Spleen (tissue), 11 donors: ENCODE data around the gene FLNB. TPM values are rescaled to one million over a fixed set of nuclear protein-coding genes. Genes with fewer than 3 reads are reported as not detected.

ENCODE experiments used
- DNase-seq: peaks from one replicate; pipeline ENCODE4 v3.0.0-alpha.2; 2020
- H3K27ac ChIP-seq, 8 donors: fragments of 200-600 bp; sonication (generic) in 7 of 8; 1 replicate in 4 of 8; 2 replicates in 4 of 8; pipeline versions ENCODE4 v1.5.0 to v1.8.0; 2016 to 2021; ENCODE audit warnings: inconsistent platforms in 4 of 8, mild to moderate bottlenecking in 4 of 8, moderate library complexity in 1 of 8
- H3K27me3 ChIP-seq, 7 donors: fragments of 200-600 bp; sonication (generic) in 6 of 7; replicated peaks in 1 of 7; 1 replicate in 4 of 7; 2 replicates in 3 of 7; pipeline versions ENCODE4 v1.5.0 to v1.8.0; 2016 to 2021; ENCODE audit warnings: inconsistent platforms in 3 of 7, mild to moderate bottlenecking in 1 of 7
- H3K36me3 ChIP-seq, 6 donors: fragments of 200-600 bp; sonication (generic) in 5 of 6; 1 replicate in 4 of 6; 2 replicates in 2 of 6; pipeline versions ENCODE4 v1.5.0 to v1.8.0; 2016 to 2021; ENCODE audit warnings: inconsistent platforms in 2 of 6
- H3K4me1 ChIP-seq, 6 donors: fragments of 200-600 bp; sonication (generic) in 5 of 6; 1 replicate in 3 of 6; 2 replicates in 3 of 6; pipeline versions ENCODE4 v1.5.0 to v1.8.0; 2016 to 2021; ENCODE audit warnings: inconsistent platforms in 3 of 6
- H3K4me3 ChIP-seq, 8 donors: fragments of 200-600 bp; sonication (generic) in 7 of 8; 1 replicate in 4 of 8; 2 replicates in 4 of 8; pipeline versions ENCODE4 v1.5.0 to v1.8.0; 2016 to 2021; ENCODE audit warnings: inconsistent platforms in 4 of 8, mild to moderate bottlenecking in 4 of 8, moderate library complexity in 2 of 8
- H3K9me3 ChIP-seq, 8 donors: fragments of 200-600 bp; sonication (generic) in 7 of 8; 1 replicate in 4 of 8; 2 replicates in 4 of 8; pipeline versions ENCODE4 v1.5.0 to v1.8.0; 2016 to 2021; ENCODE audit warnings: inconsistent platforms in 4 of 8
- POLR2A ChIP-seq, 3 donors: fragments of 450-650 bp; IDR thresholded peaks; one replicate each; pipeline ENCODE4 v1.5.1; 2017; ENCODE audit warnings: antibody characterized with exemption in 3 of 3, mild to moderate bottlenecking in 1 of 3
- POLR2AphosphoS5 ChIP-seq, 3 donors: sonication (generic); formaldehyde crosslinking; IDR thresholded peaks; one replicate each; pipeline ENCODE4 v1.5.1; 2017; ENCODE audit warnings: antibody characterized with exemption in 3 of 3
- WGBS, 5 donors: extraction: QIAGEN DNeasy Blood & Tissue Kit in 3 of 5; methylation state at CpG; one replicate each; pipeline versions ENCODE4 v1.1.5 to v1.1.7; 2013 to 2018; 5-methylcytosine and 5-hydroxymethylcytosine counted together
- intact Hi-C: fragments of 100-400 bp; cut with DNase I; formaldehyde crosslinking; loops from one replicate; pipeline ENCODE4 v1.15.0; 2023; ENCODE audit warnings: low total_unique reads
- polyA plus RNA-seq, 3 donors: library from polyadenylated mRNA; stranded (reverse); fragments of 200-250 nt; gene quantifications; one replicate each; pipeline ENCODE4 v1.2.1, GENCODE V29; 2013
- total RNA-seq, 7 donors: library from RNA; depleted of rRNA in 3 of 7; stranded (reverse); fragments of >200 nt in 3 of 7; fragmentation: NEBNext Ultra II Directional in 4 of 7; extraction: Animal tissue kit (Norgen Biotek cat#: 25700) in 4 of 7; gene quantifications; one replicate each; pipeline versions ENCODE4 v1.1.0 to v1.2.1, GENCODE V29; 2016 to 2021
- TF ChIP-seq, protein P1 (sequence below), 11 experiments: fragments of 200-600 bp in 7 of 11; fragments of 450-650 bp in 4 of 11; sonication (generic) in 4 of 11; IDR thresholded peaks in 8 of 11; conservative IDR thresholded peaks in 3 of 11; 1 replicate in 7 of 11; 2 replicates in 4 of 11; pipeline versions ENCODE4 v1.4.0 to v1.8.0; 2016 to 2021; ENCODE audit warnings: antibody characterized with exemption in 11 of 11, inconsistent platforms in 4 of 11, mild to moderate bottlenecking in 1 of 11
- donor health status: healthy with polysubstance abuse.
- donor health status: DM: no; HTN: no; CAD: no; lungs with moderate emphysema.
- donor health status: DM: no; HTN: no; CAD: no.
- donor health status: Bipolar disorder and iron deficiency.
- donor health status: healthy.
- donor health status: DM: no; HTN: no; CAD: no.
- donor health status: DM: yes; HTN: yes; CAD: no.

The FLNB gene
- total and polyA plus RNA-seq, 10 donors, result 38.9 to 163 (median 96.7) TPM

GRCh38 chr3:58090351-58090750, 82.1 kb downstream of the FLNB start:
- Histone ChIP-seq H3K27ac (no peak overlapping the region), H3K9me3 (no peaks in the 10 kb centered on the region), H3K4me3 (no peak overlapping the region), H3K4me1 (peaks cover 2 to 25% (median 11%) of the 10 kb centered on the region in 6 donors), H3K36me3 (peaks cover 0 to 21% (median under 1%) of the 10 kb centered on the region in 6 donors), H3K27me3 (no peaks in the 10 kb centered on the region)
- intact Hi-C loops, result no loop called here
- no peak for DNase-seq
- 92 to 97% (median 95%) methylated on average over 5 of the region's 5 CpGs for WGBS, 5 donors
- TF ChIP-seq, protein P1, sequence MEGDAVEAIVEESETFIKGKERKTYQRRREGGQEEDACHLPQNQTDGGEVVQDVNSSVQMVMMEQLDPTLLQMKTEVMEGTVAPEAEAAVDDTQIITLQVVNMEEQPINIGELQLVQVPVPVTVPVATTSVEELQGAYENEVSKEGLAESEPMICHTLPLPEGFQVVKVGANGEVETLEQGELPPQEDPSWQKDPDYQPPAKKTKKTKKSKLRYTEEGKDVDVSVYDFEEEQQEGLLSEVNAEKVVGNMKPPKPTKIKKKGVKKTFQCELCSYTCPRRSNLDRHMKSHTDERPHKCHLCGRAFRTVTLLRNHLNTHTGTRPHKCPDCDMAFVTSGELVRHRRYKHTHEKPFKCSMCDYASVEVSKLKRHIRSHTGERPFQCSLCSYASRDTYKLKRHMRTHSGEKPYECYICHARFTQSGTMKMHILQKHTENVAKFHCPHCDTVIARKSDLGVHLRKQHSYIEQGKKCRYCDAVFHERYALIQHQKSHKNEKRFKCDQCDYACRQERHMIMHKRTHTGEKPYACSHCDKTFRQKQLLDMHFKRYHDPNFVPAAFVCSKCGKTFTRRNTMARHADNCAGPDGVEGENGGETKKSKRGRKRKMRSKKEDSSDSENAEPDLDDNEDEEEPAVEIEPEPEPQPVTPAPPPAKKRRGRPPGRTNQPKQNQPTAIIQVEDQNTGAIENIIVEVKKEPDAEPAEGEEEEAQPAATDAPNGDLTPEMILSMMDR (IDR thresholded peaks at IDR 0.05 in 8 of 11, conservative IDR thresholded peaks at IDR 0.05 in 3 of 11), result no peak
- TF ChIP-seq POLR2A (IDR thresholded peaks at IDR 0.05) (no peak), POLR2AphosphoS5 (IDR thresholded peaks at IDR 0.05) (no peak)

DNA sequence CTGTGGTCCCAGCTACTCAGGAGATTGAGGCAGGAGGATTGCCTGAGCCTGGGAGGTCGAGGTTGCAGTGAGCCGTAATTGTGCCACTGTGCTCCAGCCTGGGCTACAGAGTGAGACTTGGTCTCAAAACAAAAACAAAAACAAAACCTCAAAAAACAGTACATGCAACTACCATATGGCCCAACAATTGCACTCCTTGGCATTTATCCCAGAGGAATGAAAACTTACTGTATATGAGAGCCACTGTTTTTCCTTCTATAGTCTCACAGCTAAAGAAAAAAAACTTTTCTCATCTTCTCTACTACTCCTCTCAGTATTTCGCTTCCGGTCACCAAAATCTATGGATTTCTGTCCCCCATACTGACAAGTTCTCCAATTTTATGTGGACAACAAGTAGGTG, 84.3 kb downstream of the FLNB start:
- Histone ChIP-seq H3K9me3 (no peaks in the 10 kb centered on the region), H3K27ac (no peak overlapping the region), H3K4me1 (peaks cover 0 to 4% (median 0%) of the 10 kb centered on the region in 6 donors), H3K27me3 (no peaks in the 10 kb centered on the region), H3K36me3 (peaks cover 0 to 43% (median 9%) of the 10 kb centered on the region in 6 donors), H3K4me3 (no peak overlapping the region)
- 95 to 99% (median 97%) methylated on average over 4 of the region's 4 CpGs for WGBS, 5 donors
- no peak for DNase-seq
- intact Hi-C loops, result no loop called here
- TF ChIP-seq, protein P1 (IDR thresholded peaks at IDR 0.05 in 8 of 11, conservative IDR thresholded peaks at IDR 0.05 in 3 of 11), result no peak
- TF ChIP-seq POLR2AphosphoS5 (IDR thresholded peaks at IDR 0.05), result no peak
- no peak for TF ChIP-seq POLR2A (IDR thresholded peaks at IDR 0.05)

DNA sequence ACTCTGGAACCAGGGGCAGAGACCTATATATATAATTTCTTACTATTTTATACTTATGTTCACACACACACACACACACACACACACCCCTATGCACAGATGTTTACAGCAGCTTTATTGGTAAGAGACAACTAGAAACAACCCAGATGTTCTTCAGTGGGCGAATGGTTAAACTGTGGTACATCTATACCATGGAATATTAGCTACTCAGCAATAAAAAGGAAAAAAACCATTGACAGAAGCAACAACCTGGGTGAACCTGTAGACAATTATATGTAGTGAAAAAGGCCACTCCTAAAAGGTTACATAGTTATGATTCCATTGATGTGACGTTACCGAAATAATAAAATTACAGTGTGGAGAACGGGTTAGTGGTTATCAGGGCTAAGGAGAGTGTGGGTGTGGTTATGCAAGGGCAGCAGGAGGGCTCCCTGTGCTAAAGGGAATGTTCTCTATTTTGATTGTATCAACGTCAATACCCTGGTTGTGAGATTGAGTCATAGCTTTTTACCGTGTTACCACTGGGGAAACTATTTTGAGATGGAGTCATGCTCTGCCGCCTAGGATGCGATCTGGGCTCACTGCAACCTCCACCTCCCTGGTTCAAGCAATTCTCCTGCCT, 85.5 kb downstream of the FLNB start:
- intact Hi-C loops, result no loop called here
- TF ChIP-seq, protein P1 (IDR thresholded peaks at IDR 0.05 in 8 of 11, conservative IDR thresholded peaks at IDR 0.05 in 3 of 11), result no peak
- H3K27ac ChIP-seq, result no peak overlapping the region
- no peak for DNase-seq
- WGBS, 5 donors, result 80 to 90% (median 83%) methylated on average over 8 of the region's 8 CpGs
- H3K36me3 ChIP-seq, result peaks cover 0 to 45% (median 16%) of the 10 kb centered on the region in 6 donors
- no peak overlapping the region for H3K4me3 ChIP-seq
- no peaks in the 10 kb centered on the region for H3K4me1 ChIP-seq
- H3K27me3 ChIP-seq, result no peaks in the 10 kb centered on the region
- H3K9me3 ChIP-seq, result no peaks in the 10 kb centered on the region

DNA sequence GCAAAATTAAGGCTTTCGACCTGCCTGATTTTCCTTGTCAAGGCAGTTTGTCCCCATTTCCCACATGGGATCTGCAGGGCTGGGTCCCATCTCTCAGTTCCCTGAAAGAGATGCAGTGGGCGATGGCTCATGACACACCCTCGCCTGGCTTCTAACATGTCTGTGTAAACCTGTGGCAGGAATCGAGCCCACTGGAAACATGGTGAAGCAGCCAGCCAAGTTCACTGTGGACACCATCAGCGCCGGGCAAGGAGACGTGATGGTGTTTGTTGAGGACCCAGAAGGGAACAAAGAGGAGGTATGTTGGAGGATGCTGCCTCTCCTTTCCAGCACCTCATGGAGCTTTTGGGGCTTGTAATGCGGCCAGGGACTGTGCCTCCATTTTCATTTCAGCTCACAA, 86.4 kb downstream of the FLNB start:
- peaks cover 0 to 53% (median 24%) of the 10 kb centered on the region in 6 donors for H3K36me3 ChIP-seq

More for the DNA sequence above, 86.4 kb downstream of the FLNB start:
- TF ChIP-seq POLR2AphosphoS5 (IDR thresholded peaks at IDR 0.05) (no peak), POLR2A (IDR thresholded peaks at IDR 0.05) (no peak)
- TF ChIP-seq, protein P1 (IDR thresholded peaks at IDR 0.05 in 8 of 11, conservative IDR thresholded peaks at IDR 0.05 in 3 of 11), result no peak
- DNase-seq, result no peak
- H3K4me1 ChIP-seq, result no peaks in the 10 kb centered on the region
- H3K9me3 ChIP-seq, result no peaks in the 10 kb centered on the region
- no peak overlapping the region for H3K27ac ChIP-seq
- H3K4me3 ChIP-seq, result no peak overlapping the region
- WGBS, 5 donors, result 86 to 97% (median 88%) methylated on average over 8 of the region's 8 CpGs
- no peaks in the 10 kb centered on the region for H3K27me3 ChIP-seq
- intact Hi-C loops, result no loop called here
